ENCODE measurements around the gene SSR3. TPM values are rescaled to one million over a fixed set of nuclear protein-coding genes. Genes with fewer than 3 reads are reported as not detected.
"Not testable (repeated sequence)": the region's sequence is repeated elsewhere in the genome, so short reads cannot be mapped to it uniquely, and the experiment has no call there.

SSR3 gene
- total RNA-seq, 1 experiment from 2014 or later = 531 TPM

- Histone ChIP-seq H3K4me3 (ENCODE audit: low read depth, low read length, poor library complexity, severe bottlenecking) (no peak overlapping the region), H3K27me3 (replicated peaks; ENCODE audit: insufficient read depth, low read depth, low read length, poor library complexity) (no peaks in the 10 kb centered on the region), H3K4me1 (ENCODE audit: insufficient read depth, low read length, poor library complexity, severe bottlenecking) (no peaks in the 10 kb centered on the region), H3K36me3 (ENCODE audit: insufficient read depth, low read length, poor library complexity, severe bottlenecking) (no peaks in the 10 kb centered on the region), H3K27ac (ENCODE audit: low read depth, low read length, poor library complexity, severe bottlenecking) (no peak overlapping the region), H3K9me3 (ENCODE audit: low read depth, low read length, poor library complexity, severe bottlenecking) (no peaks in the 10 kb centered on the region)
- no TSS peak for BruUV-seq (replicated peaks)
- intact Hi-C loops (cut with micrococcal nuclease; ENCODE audit: unreplicated experiment) = no loop called here
- DNase-seq (ENCODE audit: low spot score) = no peak
- ChIA-PET CTCF (no interaction called here), POLR2A (ENCODE audit: low non-redundant PET) (no interaction called here)
- TF ChIP-seq EZH2 (IDR thresholded peaks at IDR 0.05; ENCODE audit: borderline replicate concordance, low read depth, low read length, poor library complexity, severe bottlenecking) (no peak), CTCF (conservative IDR thresholded peaks at IDR 0.05; ENCODE audit: low read depth, low read length) (no peak)
Measured at GRCh38 chr3:156576051-156576450, 21.1 kb upstream of the SSR3 start.

- Histone ChIP-seq H3K4me3 (ENCODE audit: low read depth, low read length, poor library complexity, severe bottlenecking) (no peak overlapping the region), H3K27ac (ENCODE audit: low read depth, low read length, poor library complexity, severe bottlenecking) (no peak overlapping the region), H3K27me3 (replicated peaks; ENCODE audit: insufficient read depth, low read depth, low read length, poor library complexity) (no peaks in the 10 kb centered on the region), H3K36me3 (ENCODE audit: insufficient read depth, low read length, poor library complexity, severe bottlenecking) (no peaks in the 10 kb centered on the region), H3K4me1 (ENCODE audit: insufficient read depth, low read length, poor library complexity, severe bottlenecking) (no peaks in the 10 kb centered on the region), H3K9me3 (ENCODE audit: low read depth, low read length, poor library complexity, severe bottlenecking) (no peaks in the 10 kb centered on the region)
- intact Hi-C loops (cut with micrococcal nuclease; ENCODE audit: unreplicated experiment) = no loop called here
- no peak for DNase-seq (ENCODE audit: low spot score)
- no peak for TF ChIP-seq CTCF (conservative IDR thresholded peaks at IDR 0.05; ENCODE audit: low read depth, low read length)
- TF ChIP-seq EZH2 (IDR thresholded peaks at IDR 0.05; ENCODE audit: borderline replicate concordance, low read depth, low read length, poor library complexity, severe bottlenecking) = no peak
- BruUV-seq (replicated peaks) = no TSS peak
- POLR2A ChIA-PET (ENCODE audit: low non-redundant PET) = no interaction called here
- CTCF ChIA-PET = no interaction called here
Measured at GRCh38 chr3:156575641-156576040, 20.7 kb upstream of the SSR3 start.

GRCh38 chr3:156569881-156570280 lies 15.0 kb upstream of the SSR3 start:
- intact Hi-C loops (cut with micrococcal nuclease; ENCODE audit: unreplicated experiment); DNase-seq (ENCODE audit: low spot score); H3K27ac ChIP-seq (ENCODE audit: low read depth, low read length, poor library complexity, severe bottlenecking); H3K4me1 ChIP-seq (ENCODE audit: insufficient read depth, low read length, poor library complexity, severe bottlenecking); POLR2A ChIA-PET (ENCODE audit: low non-redundant PET); H3K9me3 ChIP-seq (ENCODE audit: low read depth, low read length, poor library complexity, severe bottlenecking); H3K36me3 ChIP-seq (ENCODE audit: insufficient read depth, low read length, poor library complexity, severe bottlenecking); H3K27me3 ChIP-seq (replicated peaks; ENCODE audit: insufficient read depth, low read depth, low read length, poor library complexity); H3K4me3 ChIP-seq (ENCODE audit: low read depth, low read length, poor library complexity, severe bottlenecking); CTCF ChIA-PET; BruUV-seq (replicated peaks): not testable (repeated sequence)

GRCh38 chr3:156569016-156569415 lies 14.1 kb upstream of the SSR3 start:
- H3K4me3 ChIP-seq (ENCODE audit: low read depth, low read length, poor library complexity, severe bottlenecking); H3K27ac ChIP-seq (ENCODE audit: low read depth, low read length, poor library complexity, severe bottlenecking); CTCF ChIA-PET; DNase-seq (ENCODE audit: low spot score); H3K4me1 ChIP-seq (ENCODE audit: insufficient read depth, low read length, poor library complexity, severe bottlenecking); POLR2A ChIA-PET (ENCODE audit: low non-redundant PET); intact Hi-C loops (cut with micrococcal nuclease; ENCODE audit: unreplicated experiment); H3K9me3 ChIP-seq (ENCODE audit: low read depth, low read length, poor library complexity, severe bottlenecking); BruUV-seq (replicated peaks); H3K36me3 ChIP-seq (ENCODE audit: insufficient read depth, low read length, poor library complexity, severe bottlenecking); H3K27me3 ChIP-seq (replicated peaks; ENCODE audit: insufficient read depth, low read depth, low read length, poor library complexity): not testable (repeated sequence)

All from A673 (cell line).